Right lobe of liver (tissue), 6 donors: Measurements from ENCODE around the gene PDZRN3. TPM values are rescaled to one million over a fixed set of nuclear protein-coding genes. Genes with fewer than 3 reads are reported as not detected.

Source experiments
- ATAC-seq, 4 donors: fragments of 200-7000 bp; cut with Tn5 transposase; one replicate each; pipeline ENCODE4 v1.9.1; 2020; ENCODE audit warnings: mild to moderate bottlenecking in 4 of 4, moderate library complexity in 4 of 4
- DNase-seq, 3 donors: peaks; one replicate each; pipeline ENCODE4 v3.0.0-alpha.2; 2020
- H3K27ac ChIP-seq, 3 donors: fragments of 200-600 bp; one replicate each; pipeline ENCODE4 v1.8.0; 2022
- H3K27me3 ChIP-seq, 2 donors: fragments of 200-600 bp; one replicate each; pipeline ENCODE4 v1.8.0; 2022
- H3K36me3 ChIP-seq, 4 donors: fragments of 200-600 bp; sonication (generic) in 1 of 4; one replicate each; pipeline versions ENCODE4 v1.5.1 to v1.8.0; 2017 to 2022; ENCODE audit warnings: control low read depth in 1 of 4
- H3K4me1 ChIP-seq, 4 donors: fragments of 200-600 bp; sonication (generic) in 1 of 4; one replicate each; pipeline versions ENCODE4 v1.5.1 to v1.8.0; 2017 to 2022; ENCODE audit warnings: control low read depth in 1 of 4
- H3K4me3 ChIP-seq, 3 donors: fragments of 200-600 bp; one replicate each; pipeline ENCODE4 v1.8.0; 2022
- H3K9me3 ChIP-seq, 4 donors: fragments of 200-600 bp; sonication (generic) in 1 of 4; one replicate each; pipeline versions ENCODE4 v1.5.1 to v1.8.0; 2017 to 2022; ENCODE audit warnings: control low read depth in 1 of 4
- CTCF ChIP-seq, 4 donors: fragments of 200-600 bp in 3 of 4; fragments of 450-650 bp in 1 of 4; IDR thresholded peaks; one replicate each; pipeline versions ENCODE4 v1.5.1 to v1.8.0; 2016 to 2022; ENCODE audit warnings: antibody characterized with exemption in 4 of 4, mild to moderate bottlenecking in 2 of 4
- POLR2A ChIP-seq: fragments of 450-650 bp; IDR thresholded peaks from one replicate; pipeline ENCODE4 v1.6.1; 2017; ENCODE audit warnings: antibody characterized with exemption, mild to moderate bottlenecking
- WGBS: methylation state at CpG from one replicate; pipeline ENCODE4 v1.1.6; 2018; ENCODE audit warnings: low coverage, low lambda C conversion rate; ENCODE audit not compliant: insufficient coverage; ENCODE audit errors: missing lambda C conversion rate; 5-methylcytosine and 5-hydroxymethylcytosine counted together
- intact Hi-C, 2 donors: fragments of 100-400 bp; cut with DNase I; formaldehyde crosslinking; loops; one replicate each; pipeline versions ENCODE4 v1.11.2 to v1.14.1; 2022
- total RNA-seq, 6 experiments: library from RNA; depleted of rRNA in 2 of 6; stranded (reverse); fragments of >200 nt in 2 of 6; fragmentation: NEBNext Ultra II Directional in 3 of 6; extraction: Animal tissue kit (Norgen Biotek cat#: 25700) in 3 of 6; gene quantifications; one replicate each; pipeline versions ENCODE4 v1.1.0 to v1.2.4, GENCODE V29; 2016 to 2023
- donor health status: DM: no; HTN: yes; CAD: no.
- donor health status: DM: no; HTN: no; CAD: no.
- donor health status: DM: no; HTN: no; CAD: no.
- donor health status: DM: no; HTN: yes; CAD: no.
- donor health status: DM: no; HTN: yes; CAD: no.

PDZRN3 gene
- total RNA-seq, 6 experiments from 2014 or later = 0.33 to 2.0 (median 1.1) TPM

GRCh38 chr3:73573204-73573603, 51.5 kb downstream of the PDZRN3 start:
- Histone ChIP-seq H3K9me3 (no peaks in the 10 kb centered on the region), H3K4me3 (no peak overlapping the region), H3K27me3 (no peaks in the 10 kb centered on the region), H3K27ac (no peak overlapping the region), H3K36me3 (no peaks in the 10 kb centered on the region), H3K4me1 (no peaks in the 10 kb centered on the region)
- TF ChIP-seq POLR2A (no peak), CTCF (IDR thresholded peaks at IDR 0.05) (no peak)
- intact Hi-C loops = no loop called here
- ATAC-seq (no peak), DNase-seq (no peak)
- 68% methylated on average over 2 of the region's 2 CpGs for WGBS

- ATAC-seq (no peak), DNase-seq (no peak)
- Histone ChIP-seq H3K9me3 (no peaks in the 10 kb centered on the region), H3K36me3 (no peaks in the 10 kb centered on the region), H3K4me1 (no peaks in the 10 kb centered on the region), H3K27me3 (no peaks in the 10 kb centered on the region), H3K27ac (no peak overlapping the region), H3K4me3 (no peak overlapping the region)
- no peak for TF ChIP-seq CTCF (IDR thresholded peaks at IDR 0.05)
- no peak for TF ChIP-seq POLR2A
- intact Hi-C loops = no loop called here
- 57% methylated on average over 1 of the region's 3 CpGs for WGBS
These were observed 52.4 kb downstream of the PDZRN3 start for GRCh38 chr3:73572368-73572767.

- no peak for ATAC-seq
- 6% methylated on average over 9 of the region's 10 CpGs for WGBS
- H3K9me3 ChIP-seq = no peaks in the 10 kb centered on the region
- no peaks in the 10 kb centered on the region for H3K36me3 ChIP-seq
- H3K4me1 ChIP-seq = no peaks in the 10 kb centered on the region
- intact Hi-C loops = no loop called here
- no peak overlapping the region for H3K27ac ChIP-seq
- H3K4me3 ChIP-seq = no peak overlapping the region
- TF ChIP-seq POLR2A = no peak
- TF ChIP-seq CTCF (IDR thresholded peaks at IDR 0.05) = no peak
- no peak for DNase-seq
- no peaks in the 10 kb centered on the region for H3K27me3 ChIP-seq
These were observed 53.4 kb downstream of the PDZRN3 start for GRCh38 chr3:73571238-73571794.

- Histone ChIP-seq H3K4me3 (no peak overlapping the region), H3K9me3 (no peaks in the 10 kb centered on the region), H3K27me3 (no peaks in the 10 kb centered on the region), H3K4me1 (no peaks in the 10 kb centered on the region), H3K27ac (no peak overlapping the region), H3K36me3 (no peaks in the 10 kb centered on the region)
- DNase-seq (no peak), ATAC-seq (no peak)
- intact Hi-C loops = no loop called here
- no peak for TF ChIP-seq CTCF (IDR thresholded peaks at IDR 0.05)
- TF ChIP-seq POLR2A = no peak
- 62% methylated on average over 6 of the region's 8 CpGs for WGBS
These were observed 55.4 kb downstream of the PDZRN3 start for GRCh38 chr3:73569246-73569760.
